NCI-H1092 treated with DMSO at 0.1 percent for 48 hours (cell line): ENCODE results near the gene CDC73.

Source experiments
- DNase-seq: peaks from one replicate; lab custom pipeline; 2025; lab: John Stamatoyannopoulos, UW

The CDC73 gene

GRCh38 chr1:193121616-193122593 is at the start of gene CDC73:
TSS of gene CDC73 (plus strand) at chr1:193122031. CDS start at chr1:193122201, 170 bp downstream.
- peak; percentile 96 for DNase-seq

DNA sequence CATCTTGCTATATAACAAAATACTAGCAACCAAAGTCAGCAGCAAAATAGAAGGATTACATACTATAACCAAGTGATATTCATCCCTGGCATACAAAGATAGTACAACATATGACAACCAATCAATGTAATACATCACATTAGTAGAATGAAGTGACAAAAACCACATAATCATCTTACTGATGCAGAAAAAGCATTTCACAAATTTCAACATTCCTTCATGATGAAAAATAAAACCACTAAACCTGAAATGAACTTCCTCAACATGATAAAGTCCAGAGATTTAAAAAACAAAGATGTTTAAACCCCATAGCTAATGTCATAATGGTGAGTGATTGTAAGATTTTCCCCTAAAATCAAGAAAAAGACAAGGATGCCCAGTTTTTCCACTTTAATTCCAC is 43.8 kb upstream of the CDC73 start:
- no peak for DNase-seq

- DNase-seq, result no peak
These were observed 42.6 kb upstream of the CDC73 start for GRCh38 chr1:193079187-193079586.

DNA sequence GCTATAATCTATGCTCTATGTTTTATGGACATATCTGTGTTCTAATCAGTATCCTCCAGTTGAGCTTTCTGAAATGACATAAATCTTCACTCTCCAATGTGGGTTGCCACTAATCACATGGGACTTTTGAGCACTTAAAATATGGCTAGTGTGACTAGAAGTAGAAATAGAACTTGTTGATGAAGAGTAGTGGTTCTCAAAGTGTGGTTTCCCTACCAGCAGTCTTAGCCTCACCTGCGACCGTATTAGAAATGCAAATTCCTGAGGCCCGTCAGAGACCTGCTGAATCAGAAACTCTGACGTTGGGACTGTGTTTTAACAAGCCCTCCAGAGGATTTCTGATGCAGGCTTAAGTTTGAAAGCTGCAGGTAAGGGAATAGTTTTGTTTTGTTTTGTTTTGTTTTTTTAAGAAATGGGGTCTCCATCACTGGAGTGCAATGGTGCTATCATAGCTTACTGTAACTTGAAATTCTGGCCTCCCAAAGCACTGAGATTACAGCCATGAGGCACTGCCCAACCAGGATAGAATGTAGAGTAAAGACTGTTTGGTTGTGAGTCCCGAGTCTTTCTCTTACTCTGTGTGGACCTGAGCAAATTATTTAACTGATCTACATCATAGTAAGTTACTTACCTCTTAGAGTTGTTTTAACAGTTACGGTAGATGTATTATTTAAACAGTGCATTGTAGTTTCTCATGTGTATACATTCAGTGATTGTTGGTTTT is 38.3 kb upstream of the CDC73 start:
- DNase-seq, result no peak

GRCh38 chr1:193085263-193085662 is 36.6 kb upstream of the CDC73 start:
- no peak for DNase-seq

DNA sequence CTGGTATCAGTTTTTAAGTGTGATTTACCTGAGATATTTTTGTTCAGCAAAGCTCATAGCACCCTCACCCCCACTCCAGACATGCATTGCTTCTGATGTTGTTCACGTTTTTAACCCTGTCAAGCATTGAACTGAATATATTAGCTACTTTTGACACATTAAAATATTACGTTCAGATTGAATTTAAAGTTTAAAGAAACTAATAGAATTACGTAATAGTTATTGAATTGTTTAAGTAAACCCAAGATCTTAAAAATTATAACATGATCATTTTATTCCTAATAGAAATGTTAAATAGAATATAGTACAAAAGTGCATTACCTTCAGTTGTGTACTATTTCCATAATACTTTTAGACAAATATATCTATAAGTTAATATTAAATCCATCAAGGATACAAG is 35.5 kb upstream of the CDC73 start:
- DNase-seq, result no peak

- DNase-seq, result no peak
These were observed 33.9 kb upstream of the CDC73 start for GRCh38 chr1:193087893-193088292.

GRCh38 chr1:193090865-193091264 is 31.0 kb upstream of the CDC73 start:
- no peak for DNase-seq

- no peak for DNase-seq
These were observed 27.7 kb upstream of the CDC73 start for GRCh38 chr1:193094112-193094511.

DNA sequence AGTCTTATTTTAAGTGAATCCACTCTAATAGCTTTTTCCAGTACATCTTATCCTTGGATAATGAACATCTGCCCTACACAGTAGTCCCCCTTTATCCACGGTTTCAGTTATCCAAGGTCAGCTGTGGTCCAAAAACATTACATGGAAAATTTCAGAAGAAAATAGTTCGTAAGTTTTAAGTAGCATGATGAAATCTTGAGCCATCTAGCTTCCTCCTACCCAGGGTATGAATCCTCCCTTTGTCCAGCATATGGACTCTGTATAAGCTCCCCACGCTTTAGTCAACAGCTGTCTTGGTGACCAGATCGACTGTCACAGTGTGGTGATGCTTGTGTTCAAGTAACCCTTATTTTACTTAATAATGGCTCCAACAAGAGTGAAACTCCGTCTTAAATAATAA is 19.2 kb upstream of the CDC73 start:
- no peak for DNase-seq

DNA sequence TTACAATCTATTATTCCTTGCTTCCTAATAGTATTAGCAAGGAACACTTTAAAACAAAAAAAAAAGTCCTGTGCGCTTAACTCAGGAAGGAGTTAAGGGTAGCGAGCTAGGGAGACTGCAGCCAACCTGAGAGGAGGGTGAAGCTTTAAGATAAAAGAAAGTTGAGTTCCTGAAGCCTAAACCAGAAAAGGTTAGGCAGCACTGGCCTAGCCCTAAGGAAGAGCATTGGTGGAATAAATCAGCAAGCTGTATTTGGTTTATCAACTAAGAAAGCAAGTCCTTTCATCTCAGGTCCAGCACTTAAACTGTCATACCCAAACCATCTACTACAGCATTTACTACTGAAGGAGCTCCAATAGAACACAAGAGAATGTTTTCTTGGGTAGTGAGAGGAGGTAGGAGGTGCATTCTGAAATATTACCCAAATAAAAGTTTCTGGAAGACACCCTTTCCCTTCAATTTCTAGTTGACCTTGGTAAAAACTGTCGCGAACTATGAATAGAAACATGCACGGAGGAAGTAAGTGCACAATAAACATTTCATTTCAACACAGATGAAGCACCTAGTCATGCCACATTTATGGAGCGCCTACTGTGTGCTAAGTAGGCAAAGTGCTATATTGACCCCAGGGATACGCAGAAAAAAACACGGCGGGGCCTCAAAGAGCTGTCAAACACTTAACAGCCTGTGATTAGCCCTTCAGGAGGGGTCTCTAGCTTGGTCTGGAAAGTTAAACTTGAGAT is 17.9 kb upstream of the CDC73 start:
- DNase-seq, result no peak

- DNase-seq, result peak; percentile 53
These were observed 17.3 kb upstream of the CDC73 start for GRCh38 chr1:193104502-193104906.

DNA sequence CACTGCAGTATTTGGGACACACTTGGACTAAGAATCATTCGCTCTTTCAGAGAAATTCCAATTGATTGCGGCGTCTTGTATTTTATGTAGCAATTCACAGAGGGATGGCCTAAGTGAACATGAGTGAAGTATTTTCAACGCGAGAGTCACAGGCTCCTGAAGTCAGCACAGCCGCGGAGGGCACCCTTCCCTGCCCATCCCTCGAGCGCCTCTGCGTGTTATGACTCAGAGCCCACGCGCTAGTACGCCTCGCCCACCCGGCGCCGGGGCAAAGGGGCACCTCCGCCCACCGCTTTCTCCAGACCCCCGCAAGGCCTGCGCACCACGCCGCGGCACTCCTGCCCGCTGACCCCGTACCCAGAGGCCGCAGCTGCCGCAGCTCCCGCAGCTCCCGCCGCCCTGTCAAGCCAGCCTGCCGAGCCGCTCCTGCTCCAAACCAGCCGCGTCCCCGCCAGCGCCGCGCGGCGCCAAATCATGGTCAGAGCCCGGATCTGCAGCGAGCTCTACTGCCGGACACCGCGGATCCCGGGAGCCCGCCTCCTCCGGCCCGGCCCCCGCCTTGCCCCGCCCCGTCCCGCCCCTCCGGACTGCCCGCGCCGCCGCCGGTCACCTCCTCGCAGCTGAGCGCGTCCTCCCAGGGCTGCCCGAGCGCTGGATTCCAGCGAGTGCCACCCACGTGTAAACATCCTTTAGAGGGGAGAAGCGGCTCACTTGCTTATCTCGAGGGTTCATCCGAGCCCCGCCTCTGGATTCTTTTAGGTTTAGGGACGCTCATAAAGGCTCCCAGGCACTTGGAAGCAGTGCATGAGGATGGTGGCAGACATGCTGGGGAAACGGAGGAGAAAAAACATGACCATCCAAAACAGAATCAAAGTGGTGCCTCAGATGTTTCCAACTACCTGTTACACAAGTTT is 16.7 kb upstream of the CDC73 start, which contains the start of gene GLRX2:
GLRX2 (minus strand) TSS at position 508 of the 914 bp plus-strand sequence; CDS start at position 476, 32 bp downstream.
- DNase-seq, result peak; percentile 86

DNA sequence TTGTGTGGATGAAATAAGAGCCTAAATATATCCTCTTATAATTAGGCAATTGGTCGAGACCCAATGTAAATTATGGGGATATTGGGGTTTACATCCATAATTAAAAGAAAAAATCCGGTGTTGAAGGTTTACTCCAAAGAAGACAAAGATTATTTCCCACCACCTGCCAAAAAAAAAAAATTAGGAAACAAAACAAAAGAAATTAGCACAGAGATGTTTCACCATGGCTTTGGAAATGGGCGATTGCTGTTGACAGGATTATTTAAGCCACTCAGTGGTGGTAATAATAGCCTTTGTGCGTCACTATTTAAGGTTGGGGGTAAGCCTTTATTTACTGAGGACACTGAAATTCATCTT is 16.0 kb upstream of the CDC73 start:
- DNase-seq, result peak; percentile 25

DNA sequence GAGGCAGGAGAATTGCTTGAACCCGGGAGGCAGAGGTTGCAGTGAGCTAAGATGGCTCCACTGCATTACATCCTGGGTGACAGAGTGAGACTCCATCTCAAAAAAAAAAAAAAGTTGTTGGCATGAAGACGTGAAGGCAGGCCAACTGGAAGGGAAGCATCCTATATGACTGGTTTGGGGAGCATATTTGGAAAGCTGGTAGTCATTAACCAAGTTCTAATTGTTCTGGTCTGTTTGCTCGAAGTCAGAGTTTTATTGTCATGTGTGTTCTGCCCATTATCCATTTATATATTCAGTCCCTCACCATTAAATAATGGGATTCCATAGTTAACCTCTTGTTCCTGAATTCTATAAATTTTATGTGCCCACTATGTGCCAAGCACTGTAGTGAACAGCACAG is 13.4 kb upstream of the CDC73 start:
- DNase-seq, result no peak

- DNase-seq, result no peak
These were observed 12.2 kb upstream of the CDC73 start for GRCh38 chr1:193109619-193110018.

DNA sequence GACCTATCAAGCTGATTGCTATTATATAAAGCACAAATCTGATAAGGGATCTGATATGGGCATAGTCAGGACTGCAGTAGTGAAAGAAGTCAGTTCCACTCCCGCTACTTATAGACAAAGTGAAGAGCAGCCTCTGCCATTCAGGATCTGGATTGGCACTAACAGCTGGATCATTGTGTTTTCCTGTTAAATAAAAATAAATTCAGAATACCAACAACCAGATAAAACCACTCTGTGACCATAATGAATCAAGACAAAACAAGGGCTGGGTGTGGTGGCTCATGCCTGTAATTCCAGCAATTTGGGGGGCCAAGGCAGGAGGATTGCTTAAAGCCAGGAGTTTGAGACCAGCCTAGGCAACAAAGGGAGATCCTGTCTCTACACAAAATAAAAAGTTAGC is 11.6 kb upstream of the CDC73 start:
- no peak for DNase-seq

GRCh38 chr1:193110864-193111263 is 11.0 kb upstream of the CDC73 start:
- DNase-seq, result no peak

GRCh38 chr1:193111641-193112090 is 10.2 kb upstream of the CDC73 start:
- DNase-seq, result no peak

GRCh38 chr1:193113258-193113991 is 8.4 kb upstream of the CDC73 start:
- no peak for DNase-seq

DNA sequence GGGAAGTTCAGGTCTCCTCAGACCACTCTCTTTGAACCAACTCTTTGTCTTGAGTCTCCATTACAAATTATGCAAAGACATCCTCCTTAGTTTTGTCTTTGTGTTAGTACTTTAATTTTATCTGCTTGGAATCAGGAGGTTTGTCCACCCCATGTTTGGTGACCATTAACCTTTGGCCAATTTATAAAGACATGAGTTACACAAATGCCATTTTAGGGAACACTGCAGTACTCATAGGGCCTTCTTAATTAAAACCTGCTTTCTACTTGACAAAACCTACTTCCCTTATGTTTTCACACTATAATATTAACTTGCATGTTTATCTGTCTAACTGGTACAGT is 7.9 kb upstream of the CDC73 start:
- no peak for DNase-seq
